NCI-H2171 (cell line): Measurements from ENCODE around the gene CAND2.

Experiments
- DNase-seq: peaks from one replicate; lab custom pipeline; 2025; lab: John Stamatoyannopoulos, UW

CAND2 gene

GRCh38 chr3:12796171-12797123, at the start of gene CAND2:
CAND2 (plus strand) TSS chr3:12796680; CDS start chr3:12796721, 41 bp downstream.
- DNase-seq: peak; percentile 16

- no peak for DNase-seq
These were observed 48.0 kb upstream of the CAND2 start for GRCh38 chr3:12748477-12748876.

GRCh38 chr3:12750223-12750622, 46.3 kb upstream of the CAND2 start:
- peak; percentile 28 for DNase-seq

GRCh38 chr3:12750658-12751071, 45.8 kb upstream of the CAND2 start:
- DNase-seq: no peak

- no peak for DNase-seq
These were observed 44.9 kb upstream of the CAND2 start for GRCh38 chr3:12751571-12751970.

- DNase-seq: no peak
These were observed 44.4 kb upstream of the CAND2 start for GRCh38 chr3:12752102-12752501.

- DNase-seq: no peak
These were observed 43.7 kb upstream of the CAND2 start for GRCh38 chr3:12752809-12753208.

GRCh38 chr3:12753275-12754028, 43.0 kb upstream of the CAND2 start:
- no peak for DNase-seq

- DNase-seq: no peak
These were observed 42.2 kb upstream of the CAND2 start for GRCh38 chr3:12754313-12754712.

- DNase-seq: no peak
These were observed 40.7 kb upstream of the CAND2 start for GRCh38 chr3:12755754-12756153.

- DNase-seq: no peak
These were observed 40.3 kb upstream of the CAND2 start for GRCh38 chr3:12756175-12756574.

- DNase-seq: no peak
These were observed 39.8 kb upstream of the CAND2 start for GRCh38 chr3:12756635-12757034.

- peak; percentile 19 for DNase-seq
These were observed 38.3 kb upstream of the CAND2 start for GRCh38 chr3:12758025-12758781.

- DNase-seq: peak; percentile 13
These were observed 37.3 kb upstream of the CAND2 start, which contains the start of gene TMEM40 for GRCh38 chr3:12759097-12759679. TMEM40 (minus strand) TSS chr3:12759259; CDS start chr3:12749832, 9,427 bp downstream.

GRCh38 chr3:12759693-12760565, 36.6 kb upstream of the CAND2 start:
- DNase-seq: no peak

GRCh38 chr3:12764171-12764776, 32.2 kb upstream of the CAND2 start:
- no peak for DNase-seq

GRCh38 chr3:12766541-12766940, 29.9 kb upstream of the CAND2 start:
- DNase-seq: no peak

GRCh38 chr3:12768579-12769527, 27.6 kb upstream of the CAND2 start:
- DNase-seq: no peak

GRCh38 chr3:12769761-12770160, 26.7 kb upstream of the CAND2 start:
- DNase-seq: no peak
